HG02870 (cell line): ENCODE data around the gene HHAT.

ENCODE experiments used
- ATAC-seq: cut with Tn5 transposase; IDR thresholded peaks from one replicate; pipeline ENCODE4 v1.9.1; 2021; ENCODE audit warnings: mild to moderate bottlenecking, moderate library complexity; ENCODE audit not compliant: unreplicated experiment

The HHAT gene

DNA sequence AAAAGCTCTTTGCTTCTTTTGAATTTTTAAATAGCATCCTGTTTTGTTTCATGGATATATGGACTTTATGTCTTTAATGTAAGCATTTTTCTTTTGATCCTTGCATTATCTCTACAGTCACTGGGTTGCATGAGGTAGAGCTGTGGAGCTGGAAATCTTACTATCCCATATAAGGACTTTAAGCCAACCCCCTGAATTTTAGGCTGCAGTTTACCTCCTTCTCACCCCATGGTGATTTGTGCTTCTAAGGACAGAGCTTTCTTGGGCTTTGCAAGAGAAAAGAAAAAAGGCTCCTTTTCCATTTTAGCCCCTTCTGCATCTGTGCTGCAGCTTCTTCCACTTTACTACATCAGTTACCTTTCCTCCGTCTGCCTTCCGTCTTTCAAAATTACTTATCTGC, 373.8 kb downstream of the HHAT start:
- no peak for ATAC-seq

DNA sequence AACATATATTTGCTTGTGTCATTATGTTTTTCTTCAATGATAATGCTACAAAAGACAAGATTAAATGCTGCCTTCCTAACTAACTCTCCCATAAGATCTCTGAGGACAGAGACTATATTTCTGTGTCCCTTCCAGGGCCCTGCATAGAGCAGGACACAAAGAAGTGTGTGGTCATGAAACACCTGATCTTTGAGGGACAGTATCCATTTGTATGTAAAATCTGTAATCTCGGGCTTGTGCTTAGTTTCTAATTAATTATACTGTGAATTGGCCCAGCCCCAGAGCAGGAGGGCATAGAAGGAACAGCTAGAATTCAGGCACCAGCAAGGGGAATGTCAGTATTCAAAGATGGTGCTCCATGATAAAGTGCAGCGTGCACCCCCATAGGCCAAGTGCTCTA, 374.9 kb downstream of the HHAT start:
- no peak for ATAC-seq

- no peak for ATAC-seq
These were observed 376.4 kb downstream of the HHAT start for GRCh38 chr1:210705086-210705485.

- no peak for ATAC-seq
These were observed 377.5 kb downstream of the HHAT start for GRCh38 chr1:210706246-210706645.

- no peak for ATAC-seq
These were observed 378.9 kb downstream of the HHAT start for GRCh38 chr1:210707300-210708240.

GRCh38 chr1:210709701-210710100, 381.0 kb downstream of the HHAT start:
- ATAC-seq: no peak

GRCh38 chr1:210711825-210712612, 383.3 kb downstream of the HHAT start:
- no peak for ATAC-seq

- ATAC-seq: no peak
These were observed 386.4 kb downstream of the HHAT start for GRCh38 chr1:210715072-210715471.

- ATAC-seq: no peak
These were observed 393.8 kb downstream of the HHAT start for GRCh38 chr1:210722410-210723081.

- no peak for ATAC-seq
These were observed 394.9 kb downstream of the HHAT start for GRCh38 chr1:210723646-210724045.

DNA sequence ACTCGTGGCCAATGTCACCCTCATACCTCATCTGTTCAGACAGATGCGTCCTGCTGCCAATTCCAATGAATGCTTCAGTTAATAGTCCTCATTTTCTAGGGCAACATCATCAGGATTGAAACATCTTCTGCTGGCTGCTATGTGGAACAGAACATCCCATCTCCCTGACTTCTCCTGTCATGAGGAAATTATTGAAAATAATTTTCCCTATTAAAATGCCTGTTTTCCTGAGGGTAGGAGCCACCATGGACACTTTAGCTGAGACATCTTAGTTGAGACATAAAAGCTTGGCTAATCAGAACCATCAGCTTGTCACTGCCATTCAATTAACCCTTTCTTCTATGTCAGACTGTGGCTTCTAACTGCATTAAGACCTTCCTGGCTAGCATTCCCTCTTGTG, 396.1 kb downstream of the HHAT start:
- no peak for ATAC-seq
